ENCODE results near the gene ZSCAN18.
"Not testable (repeated sequence)": the region's sequence is repeated elsewhere in the genome, so short reads cannot be mapped to it uniquely, and the experiment has no call there.

The ZSCAN18 gene

GRCh38 chr19:58097781-58098681 lies at the start of gene ZSCAN18:
ZSCAN18 (minus strand) TSS chr19:58098231; CDS start chr19:58090267, 7,964 bp downstream.
- peak; percentile 89 to 92 for DNase-seq

- DNase-seq, result not testable (repeated sequence)
Observed at GRCh38 chr19:58147475-58147874, 49.4 kb upstream of the ZSCAN18 start.

GRCh38 chr19:58145849-58146248 lies 47.8 kb upstream of the ZSCAN18 start:
- DNase-seq, result no peak

GRCh38 chr19:58134244-58134643 lies 36.2 kb upstream of the ZSCAN18 start:
- DNase-seq, result no peak

GRCh38 chr19:58129284-58129683 lies 31.3 kb upstream of the ZSCAN18 start:
- DNase-seq, result no peak

- DNase-seq, result no peak
Observed at GRCh38 chr19:58128041-58128685, 30.1 kb upstream of the ZSCAN18 start.

- no peak for DNase-seq
Observed at GRCh38 chr19:58123354-58123753, 25.3 kb upstream of the ZSCAN18 start.

GRCh38 chr19:58118979-58119733 lies 21.1 kb upstream of the ZSCAN18 start:
- DNase-seq, result no peak

- no peak for DNase-seq
Observed at GRCh38 chr19:58117841-58118575, 20.0 kb upstream of the ZSCAN18 start.

- DNase-seq, result no peak
Observed at GRCh38 chr19:58108546-58108817, 10.5 kb upstream of the ZSCAN18 start.

GRCh38 chr19:58107778-58108545 lies 9.9 kb upstream of the ZSCAN18 start:
- no peak for DNase-seq

GRCh38 chr19:58098682-58098998 lies 609 bp upstream of the ZSCAN18 start:
- DNase-seq, result no peak

- no peak for DNase-seq
Observed at GRCh38 chr19:58097349-58097748, 682 bp downstream of the ZSCAN18 start.

GRCh38 chr19:58096884-58097283 lies 1.1 kb downstream of the ZSCAN18 start:
- no peak for DNase-seq

GRCh38 chr19:58095328-58095727 lies 2.7 kb downstream of the ZSCAN18 start:
- DNase-seq, result no peak

- no peak for DNase-seq
Observed at GRCh38 chr19:58093071-58093470, 5.0 kb downstream of the ZSCAN18 start.

- DNase-seq, result no peak
Observed at GRCh38 chr19:58091251-58091995, 6.6 kb downstream of the ZSCAN18 start.

GRCh38 chr19:58089846-58090245 lies 8.2 kb downstream of the ZSCAN18 start:
- DNase-seq, result no peak

GRCh38 chr19:58088521-58089052 lies 9.4 kb downstream of the ZSCAN18 start:
- no peak for DNase-seq

- no peak for DNase-seq
Observed at GRCh38 chr19:58086825-58087710, 11.0 kb downstream of the ZSCAN18 start.
